Loucy (cell line): Measurements from ENCODE around the gene CMTR2.

Experiments
- EZH2phosphoT487 ChIP-seq: fragments of 200-600 bp; IDR thresholded peaks from 2 replicates; pipeline ENCODE4 v1.6.1; 2018; ENCODE audit warnings: antibody characterized with exemption, mild to moderate bottlenecking, moderate library complexity, borderline replicate concordance
- TF ChIP-seq, protein P1 (sequence below): fragments of 200-600 bp; sonication (generic); conservative IDR thresholded peaks from 2 replicates; pipeline ENCODE4 v1.5.1; 2014; ENCODE audit warnings: mild to moderate bottlenecking, antibody characterized with exemption, low read length

DNA sequence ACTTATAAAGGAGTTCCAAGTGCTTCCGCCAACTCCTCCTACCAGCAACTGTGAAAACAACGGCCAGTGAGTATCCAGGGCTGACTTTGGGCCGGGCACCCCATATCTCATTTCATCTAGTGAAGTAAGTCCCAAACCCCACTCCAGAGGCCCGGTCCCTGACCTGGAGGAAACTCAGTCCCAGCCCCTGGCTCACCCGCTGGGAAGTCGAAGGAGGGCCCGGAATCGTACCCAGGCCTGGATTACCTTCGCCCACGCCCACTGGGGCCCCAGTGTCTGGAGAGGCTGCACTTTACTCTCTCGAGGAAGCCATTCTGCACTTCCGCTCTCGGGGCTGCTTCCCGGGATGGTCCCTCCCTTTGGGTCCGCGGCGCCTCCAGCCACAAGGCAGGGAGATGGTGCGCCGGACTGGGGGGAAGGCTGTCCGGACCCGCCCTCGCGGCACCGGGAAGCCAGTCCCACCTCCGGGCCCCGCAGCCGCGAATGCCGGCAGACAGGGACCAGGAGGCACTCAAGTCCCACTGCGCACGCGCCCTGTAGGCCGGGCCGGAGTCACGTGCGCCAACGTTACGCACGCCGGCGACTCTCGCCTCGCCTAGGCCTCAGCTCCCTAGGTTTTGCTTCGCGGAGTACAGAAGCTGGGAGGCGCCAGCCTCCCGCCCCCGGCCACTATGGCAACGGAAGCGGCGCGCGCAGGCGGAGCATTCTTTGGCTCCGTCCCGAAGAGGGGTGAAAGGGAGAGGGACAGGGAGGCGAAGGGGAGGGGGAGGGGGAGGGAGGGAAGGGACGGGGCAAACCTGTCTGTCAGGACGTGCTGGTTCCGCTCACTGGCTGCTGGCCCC is at the start of gene CMTR2:
- TF ChIP-seq, protein P1, sequence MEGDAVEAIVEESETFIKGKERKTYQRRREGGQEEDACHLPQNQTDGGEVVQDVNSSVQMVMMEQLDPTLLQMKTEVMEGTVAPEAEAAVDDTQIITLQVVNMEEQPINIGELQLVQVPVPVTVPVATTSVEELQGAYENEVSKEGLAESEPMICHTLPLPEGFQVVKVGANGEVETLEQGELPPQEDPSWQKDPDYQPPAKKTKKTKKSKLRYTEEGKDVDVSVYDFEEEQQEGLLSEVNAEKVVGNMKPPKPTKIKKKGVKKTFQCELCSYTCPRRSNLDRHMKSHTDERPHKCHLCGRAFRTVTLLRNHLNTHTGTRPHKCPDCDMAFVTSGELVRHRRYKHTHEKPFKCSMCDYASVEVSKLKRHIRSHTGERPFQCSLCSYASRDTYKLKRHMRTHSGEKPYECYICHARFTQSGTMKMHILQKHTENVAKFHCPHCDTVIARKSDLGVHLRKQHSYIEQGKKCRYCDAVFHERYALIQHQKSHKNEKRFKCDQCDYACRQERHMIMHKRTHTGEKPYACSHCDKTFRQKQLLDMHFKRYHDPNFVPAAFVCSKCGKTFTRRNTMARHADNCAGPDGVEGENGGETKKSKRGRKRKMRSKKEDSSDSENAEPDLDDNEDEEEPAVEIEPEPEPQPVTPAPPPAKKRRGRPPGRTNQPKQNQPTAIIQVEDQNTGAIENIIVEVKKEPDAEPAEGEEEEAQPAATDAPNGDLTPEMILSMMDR: no peak
- no peak for TF ChIP-seq EZH2phosphoT487
